Psoas muscle (tissue), 8 donors: ENCODE measurements around the gene PASD1. TPM values are rescaled to one million over a fixed set of nuclear protein-coding genes. Genes with fewer than 3 reads are reported as not detected.

Experiments used
- ATAC-seq, 4 donors: fragments of 200-7000 bp; cut with Tn5 transposase; one replicate each; pipeline ENCODE4 v1.9.1; 2020; ENCODE audit warnings: moderate library complexity in 3 of 4, mild to moderate bottlenecking in 2 of 4
- DNase-seq, 2 donors: peaks; one replicate each; pipeline ENCODE4 v3.0.0-alpha.2; 2020
- H3K27ac ChIP-seq: fragments of 200-600 bp; one replicate; pipeline ENCODE4 v1.8.0; 2022
- H3K27me3 ChIP-seq, 3 donors: fragments of 200-600 bp in 1 of 3; one replicate each; pipeline versions ENCODE4 v1.6.1 to v1.8.0; 2013 to 2022; ENCODE audit warnings: low read length in 2 of 3, mild to moderate bottlenecking in 2 of 3, moderate library complexity in 1 of 3; ENCODE audit not compliant: insufficient read depth in 3 of 3
- H3K36me3 ChIP-seq, 2 donors: fragments of 200-600 bp in 1 of 2; one replicate each; pipeline versions ENCODE4 v1.6.1 to v1.8.0; 2013 to 2022; ENCODE audit warnings: low read depth in 1 of 2, mild to moderate bottlenecking in 1 of 2, moderate library complexity in 1 of 2; ENCODE audit not compliant: insufficient read depth in 1 of 2
- H3K4me1 ChIP-seq: fragments of 200-600 bp; one replicate; pipeline ENCODE4 v1.8.0; 2022
- H3K4me3 ChIP-seq: fragments of 200-600 bp; one replicate; pipeline ENCODE4 v1.8.0; 2022; ENCODE audit warnings: mild to moderate bottlenecking
- H3K9me3 ChIP-seq: fragments of 200-600 bp; one replicate; pipeline ENCODE4 v1.8.0; 2022
- WGBS, 3 donors: extraction: QIAGEN DNeasy Blood & Tissue Kit; methylation state at CpG; one replicate each; pipeline versions ENCODE4 v1.1.6 to v1.1.7; 2013; 5-methylcytosine and 5-hydroxymethylcytosine counted together
- intact Hi-C, 2 donors: fragments of 100-400 bp; cut with DNase I; formaldehyde crosslinking; loops; one replicate each; pipeline versions ENCODE4 v1.11.0 to v1.14.2; 2022
- polyA plus RNA-seq, 3 donors: library from polyadenylated mRNA; stranded (reverse); fragments of 200-250 nt; gene quantifications; one replicate each; pipeline ENCODE4 v1.2.3, GENCODE V29; 2013
- total RNA-seq, 4 donors: library from RNA; stranded (reverse); fragmentation: NEBNext Ultra II Directional in 2 of 4; extraction: Animal tissue kit (Norgen Biotek cat#: 25700) in 2 of 4; gene quantifications; one replicate each; pipeline versions ENCODE4 v1.2.1 to v1.2.4, GENCODE V29; 2021 to 2023
- TF ChIP-seq, protein P1 (sequence below): fragments of 200-600 bp; IDR thresholded peaks from one replicate; pipeline ENCODE4 v1.8.0; 2022; ENCODE audit warnings: antibody characterized with exemption
- donor health status: healthy with polysubstance abuse.
- donor health status: DM: no; HTN: no; CAD: no; lungs with moderate emphysema.
- donor health status: Bipolar disorder and iron deficiency.
- donor health status: healthy.
- donor health status: DM: yes; HTN: yes; CAD: no.
- donor health status: DM: no; HTN: no; CAD: no.
- donor health status: DM: no; HTN: no; CAD: no.
- donor health status: DM: yes; HTN: yes; CAD: no.

Gene PASD1
- total and polyA plus RNA-seq, 7 donors = 0.01 TPM; not detected in 6

GRCh38 chrX:151679798-151680402 is 116.4 kb downstream of the PASD1 start:
- Histone ChIP-seq H3K27me3 (peaks cover 0 to 9% (median 0%) of the 10 kb centered on the region in 3 donors), H3K4me1 (no peaks in the 10 kb centered on the region), H3K4me3 (no peak overlapping the region), H3K27ac (no peak overlapping the region), H3K36me3 (no peaks in the 10 kb centered on the region), H3K9me3 (no peaks in the 10 kb centered on the region)
- 68 to 94% (median 78%) methylated on average over 4 to 5 of the region's 5 CpGs for WGBS, 3 donors
- DNase-seq (no peak), ATAC-seq (no peak)
- TF ChIP-seq, protein P1, sequence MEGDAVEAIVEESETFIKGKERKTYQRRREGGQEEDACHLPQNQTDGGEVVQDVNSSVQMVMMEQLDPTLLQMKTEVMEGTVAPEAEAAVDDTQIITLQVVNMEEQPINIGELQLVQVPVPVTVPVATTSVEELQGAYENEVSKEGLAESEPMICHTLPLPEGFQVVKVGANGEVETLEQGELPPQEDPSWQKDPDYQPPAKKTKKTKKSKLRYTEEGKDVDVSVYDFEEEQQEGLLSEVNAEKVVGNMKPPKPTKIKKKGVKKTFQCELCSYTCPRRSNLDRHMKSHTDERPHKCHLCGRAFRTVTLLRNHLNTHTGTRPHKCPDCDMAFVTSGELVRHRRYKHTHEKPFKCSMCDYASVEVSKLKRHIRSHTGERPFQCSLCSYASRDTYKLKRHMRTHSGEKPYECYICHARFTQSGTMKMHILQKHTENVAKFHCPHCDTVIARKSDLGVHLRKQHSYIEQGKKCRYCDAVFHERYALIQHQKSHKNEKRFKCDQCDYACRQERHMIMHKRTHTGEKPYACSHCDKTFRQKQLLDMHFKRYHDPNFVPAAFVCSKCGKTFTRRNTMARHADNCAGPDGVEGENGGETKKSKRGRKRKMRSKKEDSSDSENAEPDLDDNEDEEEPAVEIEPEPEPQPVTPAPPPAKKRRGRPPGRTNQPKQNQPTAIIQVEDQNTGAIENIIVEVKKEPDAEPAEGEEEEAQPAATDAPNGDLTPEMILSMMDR = no peak
- intact Hi-C loops = loop anchor here (2.0 to 10.0 kb wide), 3 partner anchors 175 to 528 kb away; no protein-coding TSS in a partner anchor

GRCh38 chrX:151680805-151681204 is 117.3 kb downstream of the PASD1 start:
- no peaks in the 10 kb centered on the region for H3K9me3 ChIP-seq
- DNase-seq (no peak), ATAC-seq (peak; percentile 46 to 73 (median 56))
- TF ChIP-seq, protein P1 = peak; percentile 61
- 35 to 67% (median 65%) methylated on average over 3 to 4 of the region's 4 CpGs for WGBS, 3 donors
- H3K4me1 ChIP-seq = no peaks in the 10 kb centered on the region
- intact Hi-C loops = loop anchor here (2.0 to 10.0 kb wide), 3 partner anchors 176 to 529 kb away; no protein-coding TSS in a partner anchor
- H3K27me3 ChIP-seq = peaks cover 0 to 9% (median 0%) of the 10 kb centered on the region in 3 donors
- H3K36me3 ChIP-seq = no peaks in the 10 kb centered on the region
- no peak overlapping the region for H3K4me3 ChIP-seq
- H3K27ac ChIP-seq = no peak overlapping the region

DNA sequence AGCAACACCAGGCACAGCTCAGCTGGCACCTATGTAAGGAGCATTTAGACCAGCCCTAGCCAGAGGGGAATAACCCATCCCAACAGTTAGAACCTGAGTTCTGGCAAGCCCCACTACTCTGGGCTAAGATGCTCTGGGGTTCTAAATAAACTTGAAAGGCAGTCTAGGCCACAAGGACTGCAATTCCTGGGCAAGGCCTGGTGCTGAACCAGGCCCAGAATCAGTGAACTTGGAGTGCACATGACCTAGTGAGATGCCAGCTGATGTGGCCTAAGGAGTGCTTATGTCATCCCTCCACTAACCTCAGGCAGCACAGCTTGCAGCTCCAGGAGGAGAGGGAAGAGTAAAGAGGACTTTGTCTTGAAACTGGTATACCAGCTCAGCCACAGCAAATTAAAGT is 124.2 kb downstream of the PASD1 start:
- TF ChIP-seq, protein P1 = no peak
- Histone ChIP-seq H3K4me3 (no peak overlapping the region), H3K27me3 (no peaks in the 10 kb centered on the region), H3K9me3 (no peaks in the 10 kb centered on the region), H3K4me1 (no peaks in the 10 kb centered on the region), H3K36me3 (no peaks in the 10 kb centered on the region), H3K27ac (no peak overlapping the region)
- intact Hi-C loops = loop anchor here in 1 of 2 donors (10.0 kb wide), 1 partner anchor 183 kb away; no protein-coding TSS in a partner anchor
- ATAC-seq (no peak), DNase-seq (no peak)

DNA sequence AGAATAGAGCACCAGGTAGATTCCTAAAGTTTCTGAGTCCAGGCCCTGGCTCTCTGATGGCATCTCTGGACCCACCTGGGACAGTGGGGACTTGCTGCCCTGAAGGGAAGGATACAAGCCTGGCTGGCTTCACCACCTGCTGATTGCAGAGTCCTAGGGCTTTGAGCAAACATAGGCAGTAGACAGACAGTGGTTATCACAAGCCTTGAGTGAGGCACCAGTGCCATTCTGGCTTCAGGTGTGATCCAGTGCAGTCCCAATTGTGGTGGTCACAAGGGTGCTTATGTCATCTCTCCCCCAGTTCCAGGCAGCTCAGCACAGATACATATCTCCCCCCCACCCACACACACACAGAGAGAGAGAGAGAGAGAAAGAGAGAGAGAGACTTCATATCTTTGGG is 125.2 kb downstream of the PASD1 start:
- Histone ChIP-seq H3K4me1 (no peaks in the 10 kb centered on the region), H3K9me3 (no peaks in the 10 kb centered on the region), H3K36me3 (no peaks in the 10 kb centered on the region), H3K4me3 (no peak overlapping the region), H3K27ac (no peak overlapping the region), H3K27me3 (peaks cover 0 to 5% (median 0%) of the 10 kb centered on the region in 3 donors)
- no peak for DNase-seq
- TF ChIP-seq, protein P1 = no peak
- ATAC-seq = no peak
- intact Hi-C loops = loop anchor here in 1 of 2 donors (10.0 kb wide), 1 partner anchor 184 kb away; no protein-coding TSS in a partner anchor

DNA sequence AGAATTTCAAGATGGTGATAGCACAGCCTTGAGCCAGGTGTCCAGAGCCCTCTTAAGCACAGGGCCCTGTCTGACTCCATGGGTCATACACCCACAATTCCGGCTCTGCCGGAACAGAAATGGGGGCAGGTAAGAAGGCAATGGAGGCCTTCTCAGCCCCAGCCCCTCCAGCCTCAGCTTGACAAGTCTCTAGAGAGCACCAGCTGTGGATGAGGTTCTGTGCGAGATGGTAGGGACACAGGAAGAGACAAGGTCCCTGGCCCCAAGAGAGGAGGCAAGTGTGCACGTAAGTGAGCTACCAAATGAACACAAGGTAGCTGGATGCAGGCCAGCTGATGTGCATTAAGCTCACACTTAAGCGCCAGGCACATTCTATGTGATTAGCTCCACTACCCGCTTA is 129.3 kb downstream of the PASD1 start:
- H3K36me3 ChIP-seq = no peaks in the 10 kb centered on the region
- no peaks in the 10 kb centered on the region for H3K4me1 ChIP-seq
- WGBS, 3 donors = 84 to 98% (median 93%) methylated on average over 4 to 6 of the region's 6 CpGs
- TF ChIP-seq, protein P1 = no peak
- peaks cover 0 to 15% (median 3%) of the 10 kb centered on the region in 3 donors for H3K27me3 ChIP-seq
- no peak overlapping the region for H3K4me3 ChIP-seq
- intact Hi-C loops = no loop called here
- ATAC-seq (no peak), DNase-seq (no peak)
- H3K9me3 ChIP-seq = no peaks in the 10 kb centered on the region
- H3K27ac ChIP-seq = no peak overlapping the region
